ENCODE results near the gene HBZ. TPM values are rescaled to one million over a fixed set of nuclear protein-coding genes. Genes with fewer than 3 reads are reported as not detected.

The HBZ gene
- total RNA-seq, 1 experiment from 2014 or later = not detected

DNA sequence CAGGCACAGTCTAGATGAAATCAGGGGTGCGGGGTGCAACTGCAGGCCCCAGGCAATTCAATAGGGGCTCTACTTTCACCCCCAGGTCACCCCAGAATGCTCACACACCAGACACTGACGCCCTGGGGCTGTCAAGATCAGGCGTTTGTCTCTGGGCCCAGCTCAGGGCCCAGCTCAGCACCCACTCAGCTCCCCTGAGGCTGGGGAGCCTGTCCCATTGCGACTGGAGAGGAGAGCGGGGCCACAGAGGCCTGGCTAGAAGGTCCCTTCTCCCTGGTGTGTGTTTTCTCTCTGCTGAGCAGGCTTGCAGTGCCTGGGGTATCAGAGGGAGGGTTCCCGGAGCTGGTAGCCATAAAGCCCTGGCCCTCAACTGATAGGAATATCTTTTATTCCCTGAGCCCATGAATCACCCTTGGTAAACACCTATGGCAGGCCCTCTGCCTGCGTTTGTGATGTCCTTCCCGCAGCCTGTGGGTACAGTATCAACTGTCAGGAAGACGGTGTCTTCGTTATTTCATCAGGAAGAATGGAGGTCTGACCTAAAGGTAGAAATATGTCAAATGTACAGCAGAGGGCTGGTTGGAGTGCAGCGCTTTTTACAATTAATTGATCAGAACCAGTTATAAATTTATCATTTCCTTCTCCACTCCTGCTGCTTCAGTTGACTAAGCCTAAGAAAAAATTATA is 25.7 kb downstream of the HBZ start:
- peaks cover 5% of the 10 kb centered on the region; the same call in 1 of the 2 replicates for H4K20me1 ChIP-seq (ENCODE audit: insufficient read depth, low read depth, low read length)
- no peak overlapping the region for H3K4me3 ChIP-seq (ENCODE audit: low read length)
- H3K79me2 ChIP-seq (ENCODE audit: low read length) = no peaks in the 10 kb centered on the region
- no peak overlapping the region for H2AFZ ChIP-seq (ENCODE audit: low read length)
- no peak overlapping the region for H3K9ac ChIP-seq (ENCODE audit: low read length)
- H3K9me3 ChIP-seq (ENCODE audit: low read length) = no peaks in the 10 kb centered on the region
- no peaks in the 10 kb centered on the region for H3K36me3 ChIP-seq (ENCODE audit: insufficient read depth, low read length)
- no peaks in the 10 kb centered on the region for H3K9me2 ChIP-seq (replicated peaks; ENCODE audit: insufficient read depth, low read length)
- H3K27me3 ChIP-seq (ENCODE audit: low read length) = no peaks in the 10 kb centered on the region
- H3K4me1 ChIP-seq (ENCODE audit: low read length) = peaks cover 2% of the 10 kb centered on the region; the same call in 1 of the 2 replicates
- no peak overlapping the region for H3K27ac ChIP-seq (ENCODE audit: low read length)
- H3K4me2 ChIP-seq (ENCODE audit: low read depth, low read length, poor library complexity, severe bottlenecking) = no peak overlapping the region
- DNase-seq = no peak

DNA sequence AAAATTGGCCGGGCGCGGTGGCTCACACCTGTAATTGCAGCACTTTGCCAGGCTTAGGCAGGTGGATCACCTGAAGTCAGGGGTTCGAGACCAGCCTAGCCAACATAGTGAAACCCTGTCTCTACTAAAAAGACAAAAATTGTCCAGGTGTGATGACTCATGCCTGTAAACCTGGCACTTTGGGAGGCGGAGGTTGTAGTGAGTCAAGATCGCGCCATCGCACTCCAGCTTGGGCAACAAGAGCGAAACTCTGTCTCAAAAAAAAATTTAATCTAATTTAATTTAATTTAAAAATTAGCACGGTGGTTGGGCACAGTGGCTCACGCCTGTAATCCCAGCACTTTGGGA is 26.2 kb downstream of the HBZ start:
- Histone ChIP-seq H4K20me1 (ENCODE audit: insufficient read depth, low read depth, low read length) (peaks cover 5% of the 10 kb centered on the region; the same call in 1 of the 2 replicates), H3K27ac (ENCODE audit: low read length) (no peak overlapping the region), H3K4me2 (ENCODE audit: low read depth, low read length, poor library complexity, severe bottlenecking) (no peak overlapping the region), H3K9me2 (replicated peaks; ENCODE audit: insufficient read depth, low read length) (no peaks in the 10 kb centered on the region), H3K4me1 (ENCODE audit: low read length) (peaks cover 2% of the 10 kb centered on the region; the same call in 1 of the 2 replicates), H3K27me3 (ENCODE audit: low read length) (no peaks in the 10 kb centered on the region), H3K9ac (ENCODE audit: low read length) (no peak overlapping the region), H3K9me3 (ENCODE audit: low read length) (no peaks in the 10 kb centered on the region), H3K79me2 (ENCODE audit: low read length) (no peaks in the 10 kb centered on the region), H2AFZ (ENCODE audit: low read length) (no peak overlapping the region), H3K4me3 (ENCODE audit: low read length) (no peak overlapping the region), H3K36me3 (ENCODE audit: insufficient read depth, low read length) (no peaks in the 10 kb centered on the region)
- DNase-seq = no peak

DNA sequence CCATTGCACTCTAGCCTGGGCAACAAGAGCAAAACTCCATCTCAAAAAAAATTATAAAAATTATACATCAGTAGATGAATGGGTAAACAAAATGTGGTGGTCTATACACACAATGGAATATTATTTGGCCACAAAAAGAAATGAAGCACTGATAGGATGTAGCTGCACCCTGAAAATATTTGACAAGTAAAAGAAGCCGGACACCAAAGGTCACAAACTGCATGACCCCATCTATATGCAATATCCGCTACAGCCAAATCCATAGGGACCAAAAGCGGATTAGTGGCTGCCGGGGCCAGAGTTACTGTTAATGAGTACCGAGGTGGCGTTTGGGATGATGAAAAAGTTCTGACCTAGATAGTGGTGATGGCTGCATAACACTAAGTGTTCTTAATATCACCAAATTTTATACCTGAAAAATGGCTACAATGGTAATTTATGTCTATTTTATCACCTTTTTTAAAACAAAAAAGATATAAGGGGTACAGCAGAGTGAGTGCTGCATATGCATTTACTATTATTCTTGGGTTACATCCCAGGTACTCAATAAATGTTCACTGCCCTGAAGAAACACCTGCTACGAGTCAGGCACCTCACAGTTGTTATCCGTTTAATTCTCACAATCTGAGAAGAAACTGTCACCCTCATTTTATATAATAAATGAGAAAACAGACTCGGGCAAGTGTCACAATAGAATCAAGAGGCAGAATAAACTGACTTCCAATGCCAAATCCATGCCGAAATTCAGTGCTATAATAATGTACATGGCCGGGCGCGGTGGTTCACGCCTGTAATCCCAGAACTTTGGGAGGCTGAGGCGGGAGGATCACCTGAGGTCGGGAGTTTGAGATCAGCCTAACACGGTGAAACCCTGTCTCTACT is 27.0 kb downstream of the HBZ start:
- Histone ChIP-seq H3K4me3 (ENCODE audit: low read length) (no peak overlapping the region), H4K20me1 (ENCODE audit: insufficient read depth, low read depth, low read length) (peaks cover 5% of the 10 kb centered on the region; the same call in 1 of the 2 replicates), H3K9ac (ENCODE audit: low read length) (no peak overlapping the region), H3K27ac (ENCODE audit: low read length) (no peak overlapping the region), H2AFZ (ENCODE audit: low read length) (no peak overlapping the region), H3K4me2 (ENCODE audit: low read depth, low read length, poor library complexity, severe bottlenecking) (no peak overlapping the region), H3K79me2 (ENCODE audit: low read length) (no peaks in the 10 kb centered on the region), H3K9me3 (ENCODE audit: low read length) (no peaks in the 10 kb centered on the region), H3K4me1 (ENCODE audit: low read length) (peaks cover 2% of the 10 kb centered on the region; the same call in 1 of the 2 replicates), H3K27me3 (ENCODE audit: low read length) (no peaks in the 10 kb centered on the region), H3K36me3 (ENCODE audit: insufficient read depth, low read length) (no peaks in the 10 kb centered on the region), H3K9me2 (replicated peaks; ENCODE audit: insufficient read depth, low read length) (no peaks in the 10 kb centered on the region)
- DNase-seq = no peak

DNA sequence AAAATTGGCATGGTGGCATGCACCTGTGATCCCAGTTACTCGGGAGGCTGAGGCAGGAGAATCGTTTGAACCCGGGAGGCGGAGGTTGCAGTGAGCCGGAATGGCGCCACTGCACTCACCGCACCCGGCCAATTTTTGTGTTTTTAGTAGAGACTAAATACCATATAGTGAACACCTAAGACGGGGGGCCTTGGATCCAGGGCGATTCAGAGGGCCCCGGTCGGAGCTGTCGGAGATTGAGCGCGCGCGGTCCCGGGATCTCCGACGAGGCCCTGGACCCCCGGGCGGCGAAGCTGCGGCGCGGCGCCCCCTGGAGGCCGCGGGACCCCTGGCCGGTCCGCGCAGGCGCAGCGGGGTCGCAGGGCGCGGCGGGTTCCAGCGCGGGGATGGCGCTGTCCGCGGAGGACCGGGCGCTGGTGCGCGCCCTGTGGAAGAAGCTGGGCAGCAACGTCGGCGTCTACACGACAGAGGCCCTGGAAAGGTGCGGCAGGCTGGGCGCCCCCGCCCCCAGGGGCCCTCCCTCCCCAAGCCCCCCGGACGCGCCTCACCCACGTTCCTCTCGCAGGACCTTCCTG is 27.7 kb downstream of the HBZ start, which contains the start of gene HBQ1:
TSS of gene HBQ1 (plus strand) at position 359 of the 575 bp plus-strand sequence. CDS start at position 387, 28 bp downstream.
- Histone ChIP-seq H2AFZ (ENCODE audit: low read length) (no peak within 1 kb of the TSS), H3K4me1 (ENCODE audit: low read length) (peaks cover 2% of the 10 kb centered on the region; the same call in 1 of the 2 replicates), H4K20me1 (ENCODE audit: insufficient read depth, low read depth, low read length) (peaks cover 5% of the 10 kb centered on the region; the same call in 1 of the 2 replicates), H3K9me2 (replicated peaks; ENCODE audit: insufficient read depth, low read length) (no peaks in the 10 kb centered on the region), H3K4me3 (ENCODE audit: low read length) (no peak within 1 kb of the TSS), H3K27me3 (ENCODE audit: low read length) (no peaks in the 10 kb centered on the region), H3K4me2 (ENCODE audit: low read depth, low read length, poor library complexity, severe bottlenecking) (no peak within 1 kb of the TSS), H3K79me2 (ENCODE audit: low read length) (no peaks in the 10 kb centered on the region), H3K36me3 (ENCODE audit: insufficient read depth, low read length) (no peaks in the 10 kb centered on the region), H3K27ac (ENCODE audit: low read length) (no peak within 1 kb of the TSS), H3K9ac (ENCODE audit: low read length) (no peak within 1 kb of the TSS), H3K9me3 (ENCODE audit: low read length) (no peaks in the 10 kb centered on the region)
- no peak for DNase-seq

DNA sequence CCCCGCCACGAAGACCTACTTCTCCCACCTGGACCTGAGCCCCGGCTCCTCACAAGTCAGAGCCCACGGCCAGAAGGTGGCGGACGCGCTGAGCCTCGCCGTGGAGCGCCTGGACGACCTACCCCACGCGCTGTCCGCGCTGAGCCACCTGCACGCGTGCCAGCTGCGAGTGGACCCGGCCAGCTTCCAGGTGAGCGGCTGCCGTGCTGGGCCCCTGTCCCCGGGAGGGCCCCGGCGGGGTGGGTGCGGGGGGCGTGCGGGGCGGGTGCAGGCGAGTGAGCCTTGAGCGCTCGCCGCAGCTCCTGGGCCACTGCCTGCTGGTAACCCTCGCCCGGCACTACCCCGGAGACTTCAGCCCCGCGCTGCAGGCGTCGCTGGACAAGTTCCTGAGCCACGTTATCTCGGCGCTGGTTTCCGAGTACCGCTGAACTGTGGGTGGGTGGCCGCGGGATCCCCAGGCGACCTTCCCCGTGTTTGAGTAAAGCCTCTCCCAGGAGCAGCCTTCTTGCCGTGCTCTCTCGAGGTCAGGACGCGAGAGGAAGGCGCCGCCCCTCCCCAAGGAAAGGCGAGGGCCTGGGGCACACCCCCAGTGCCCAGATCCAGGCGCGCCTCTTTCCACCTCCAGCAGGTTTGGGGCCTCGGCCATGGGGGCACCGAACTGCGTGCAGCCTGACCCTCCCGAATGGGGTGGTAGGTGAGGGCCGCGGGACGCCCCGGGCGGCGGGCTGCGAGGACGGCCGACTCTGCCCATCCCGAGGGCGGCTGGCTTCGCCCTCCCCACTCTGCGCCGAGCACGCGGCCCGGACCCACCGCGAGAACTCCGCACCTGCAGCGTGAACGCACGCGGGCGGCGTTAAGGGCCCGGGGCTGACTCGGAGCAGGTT is 28.5 kb downstream of the HBZ start:
- H3K9me3 ChIP-seq (ENCODE audit: low read length) = no peaks in the 10 kb centered on the region
- H2AFZ ChIP-seq (ENCODE audit: low read length) = no peak overlapping the region
- peaks cover 5% of the 10 kb centered on the region; the same call in 1 of the 2 replicates for H4K20me1 ChIP-seq (ENCODE audit: insufficient read depth, low read depth, low read length)
- no peak overlapping the region for H3K4me2 ChIP-seq (ENCODE audit: low read depth, low read length, poor library complexity, severe bottlenecking)
- no peaks in the 10 kb centered on the region for H3K27me3 ChIP-seq (ENCODE audit: low read length)
- H3K9ac ChIP-seq (ENCODE audit: low read length) = no peak overlapping the region
- H3K79me2 ChIP-seq (ENCODE audit: low read length) = no peaks in the 10 kb centered on the region
- H3K4me1 ChIP-seq (ENCODE audit: low read length) = peaks cover 2% of the 10 kb centered on the region; the same call in 1 of the 2 replicates
- DNase-seq = peak; percentile 93
- no peak overlapping the region for H3K4me3 ChIP-seq (ENCODE audit: low read length)
- H3K36me3 ChIP-seq (ENCODE audit: insufficient read depth, low read length) = no peaks in the 10 kb centered on the region
- H3K27ac ChIP-seq (ENCODE audit: low read length) = no peak overlapping the region
- no peaks in the 10 kb centered on the region for H3K9me2 ChIP-seq (replicated peaks; ENCODE audit: insufficient read depth, low read length)

DNA sequence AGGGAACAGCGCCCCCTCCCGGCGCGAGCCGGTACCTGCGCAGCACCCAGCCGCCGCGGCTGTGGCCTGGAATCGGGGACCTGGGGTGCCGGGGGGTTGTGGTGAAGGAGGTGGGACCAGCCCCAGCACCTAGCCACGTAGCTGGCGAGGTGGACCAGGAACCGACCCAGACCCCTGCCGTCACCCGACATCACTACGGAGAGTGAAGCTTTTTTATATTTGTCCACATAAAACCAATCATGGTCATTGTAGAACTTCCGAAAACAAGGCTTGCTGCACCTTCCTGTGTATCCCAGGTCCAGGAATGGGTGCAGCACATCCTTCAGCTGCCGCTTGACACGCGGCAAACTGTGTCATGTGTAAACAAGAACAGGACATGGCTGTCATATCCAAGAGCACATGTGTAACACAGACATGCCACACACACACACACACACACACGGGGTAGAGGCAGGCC is 29.1 kb downstream of the HBZ start:
- H2AFZ ChIP-seq (ENCODE audit: low read length) = no peak overlapping the region
- no peak overlapping the region for H3K9ac ChIP-seq (ENCODE audit: low read length)

DNA sequence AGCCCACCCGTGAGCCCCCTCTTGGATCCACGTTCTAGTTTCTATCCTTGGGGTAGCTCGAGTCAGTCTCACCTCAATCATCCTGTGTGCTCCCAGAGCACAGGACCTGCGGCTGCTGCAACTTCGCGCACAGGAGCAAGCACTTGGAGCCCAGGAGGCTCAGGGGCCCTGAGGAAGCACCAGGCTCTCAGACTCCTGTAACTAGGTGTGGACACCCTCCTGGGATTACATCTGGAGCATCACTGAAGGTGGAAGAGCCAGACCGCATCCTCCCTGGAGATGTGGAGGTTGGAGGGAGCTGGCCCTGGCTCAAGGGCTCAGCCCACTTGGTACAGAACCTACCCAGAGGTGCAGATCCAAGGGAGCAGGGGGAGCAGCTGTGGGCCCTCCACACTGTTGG is 30.6 kb downstream of the HBZ start:
- H3K4me1 ChIP-seq (ENCODE audit: low read length) = peaks cover 2% of the 10 kb centered on the region; the same call in 1 of the 2 replicates
- H3K79me2 ChIP-seq (ENCODE audit: low read length) = no peaks in the 10 kb centered on the region
- H2AFZ ChIP-seq (ENCODE audit: low read length) = no peak overlapping the region
- H3K9ac ChIP-seq (ENCODE audit: low read length) = no peak overlapping the region
- no peak overlapping the region for H3K4me3 ChIP-seq (ENCODE audit: low read length)
- H3K9me2 ChIP-seq (replicated peaks; ENCODE audit: insufficient read depth, low read length) = no peaks in the 10 kb centered on the region
- no peak overlapping the region for H3K4me2 ChIP-seq (ENCODE audit: low read depth, low read length, poor library complexity, severe bottlenecking)
- peaks cover 4% of the 10 kb centered on the region; the same call in 1 of the 2 replicates for H4K20me1 ChIP-seq (ENCODE audit: insufficient read depth, low read depth, low read length)
- DNase-seq = no peak
- H3K27me3 ChIP-seq (ENCODE audit: low read length) = no peaks in the 10 kb centered on the region
- H3K27ac ChIP-seq (ENCODE audit: low read length) = no peak overlapping the region
- H3K36me3 ChIP-seq (ENCODE audit: insufficient read depth, low read length) = 0 out of 2 replicates have a peak, but pooled peaks cover 4% of the 10 kb centered on the region
- no peaks in the 10 kb centered on the region for H3K9me3 ChIP-seq (ENCODE audit: low read length)

More for the DNA sequence above, 29.1 kb downstream of the HBZ start:
- Histone ChIP-seq H4K20me1 (ENCODE audit: insufficient read depth, low read depth, low read length) (peaks cover 5% of the 10 kb centered on the region; the same call in 1 of the 2 replicates), H3K27me3 (ENCODE audit: low read length) (no peaks in the 10 kb centered on the region), H3K27ac (ENCODE audit: low read length) (no peak overlapping the region), H3K4me1 (ENCODE audit: low read length) (peaks cover 2% of the 10 kb centered on the region; the same call in 1 of the 2 replicates), H3K4me2 (ENCODE audit: low read depth, low read length, poor library complexity, severe bottlenecking) (no peak overlapping the region), H3K9me3 (ENCODE audit: low read length) (no peaks in the 10 kb centered on the region), H3K36me3 (ENCODE audit: insufficient read depth, low read length) (no peaks in the 10 kb centered on the region), H3K79me2 (ENCODE audit: low read length) (no peaks in the 10 kb centered on the region), H3K4me3 (ENCODE audit: low read length) (no peak overlapping the region), H3K9me2 (replicated peaks; ENCODE audit: insufficient read depth, low read length) (no peaks in the 10 kb centered on the region)
- DNase-seq = peak; percentile 53
